Measurements from ENCODE around the gene SIM2.

Gene SIM2

GRCh38 chr21:36773995-36774394 is 75.1 kb downstream of the SIM2 start:
- ChIA-PET CTCF (interaction anchor here (0.6 to 2.2 kb wide), 4 partner anchors 11 to 166 kb away, joined by 3 to 8 read pairs (median 4); no protein-coding TSS in a partner anchor), POLR2A (no interaction called here)
- TF ChIP-seq, protein P1, sequence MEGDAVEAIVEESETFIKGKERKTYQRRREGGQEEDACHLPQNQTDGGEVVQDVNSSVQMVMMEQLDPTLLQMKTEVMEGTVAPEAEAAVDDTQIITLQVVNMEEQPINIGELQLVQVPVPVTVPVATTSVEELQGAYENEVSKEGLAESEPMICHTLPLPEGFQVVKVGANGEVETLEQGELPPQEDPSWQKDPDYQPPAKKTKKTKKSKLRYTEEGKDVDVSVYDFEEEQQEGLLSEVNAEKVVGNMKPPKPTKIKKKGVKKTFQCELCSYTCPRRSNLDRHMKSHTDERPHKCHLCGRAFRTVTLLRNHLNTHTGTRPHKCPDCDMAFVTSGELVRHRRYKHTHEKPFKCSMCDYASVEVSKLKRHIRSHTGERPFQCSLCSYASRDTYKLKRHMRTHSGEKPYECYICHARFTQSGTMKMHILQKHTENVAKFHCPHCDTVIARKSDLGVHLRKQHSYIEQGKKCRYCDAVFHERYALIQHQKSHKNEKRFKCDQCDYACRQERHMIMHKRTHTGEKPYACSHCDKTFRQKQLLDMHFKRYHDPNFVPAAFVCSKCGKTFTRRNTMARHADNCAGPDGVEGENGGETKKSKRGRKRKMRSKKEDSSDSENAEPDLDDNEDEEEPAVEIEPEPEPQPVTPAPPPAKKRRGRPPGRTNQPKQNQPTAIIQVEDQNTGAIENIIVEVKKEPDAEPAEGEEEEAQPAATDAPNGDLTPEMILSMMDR (IDR thresholded peaks at IDR 0.05; ENCODE audit: insufficient read depth, low read length, missing control alignments), result no peak
- DNase-seq (ENCODE audit: low read depth, low spot score), result no peak
- H3K4me3 ChIP-seq (ENCODE audit: low read depth, low read length), result no peak overlapping the region

GRCh38 chr21:36776981-36777617 is 78.2 kb downstream of the SIM2 start:
- TF ChIP-seq, protein P1 (IDR thresholded peaks at IDR 0.05; ENCODE audit: insufficient read depth, low read length, missing control alignments), result no peak
- H3K4me3 ChIP-seq (ENCODE audit: low read depth, low read length), result no peak overlapping the region
- ChIA-PET CTCF (no interaction called here), POLR2A (no interaction called here)
- no peak for DNase-seq (ENCODE audit: low read depth, low spot score)

- H3K4me3 ChIP-seq (ENCODE audit: low read depth, low read length), result no peak overlapping the region
- TF ChIP-seq, protein P1 (IDR thresholded peaks at IDR 0.05; ENCODE audit: insufficient read depth, low read length, missing control alignments), result no peak
- ChIA-PET CTCF (no interaction called here), POLR2A (no interaction called here)
- no peak for DNase-seq (ENCODE audit: low read depth, low spot score)
Measured at GRCh38 chr21:36780861-36781260, 81.9 kb downstream of the SIM2 start.

- TF ChIP-seq, protein P1 (IDR thresholded peaks at IDR 0.05; ENCODE audit: insufficient read depth, low read length, missing control alignments), result no peak
- peak; percentile 57 for DNase-seq (ENCODE audit: low read depth, low spot score)
- H3K4me3 ChIP-seq (ENCODE audit: low read depth, low read length), result no peak overlapping the region
- ChIA-PET CTCF (interaction anchor here (1.2 kb wide), 1 partner anchor 25 kb away, joined by 3 read pairs; no protein-coding TSS in a partner anchor), POLR2A (no interaction called here)
Measured at GRCh38 chr21:36783612-36784374, 84.9 kb downstream of the SIM2 start.

GRCh38 chr21:36784947-36785346 is 86.0 kb downstream of the SIM2 start:
- no peak for DNase-seq (ENCODE audit: low read depth, low spot score)
- no peak overlapping the region for H3K4me3 ChIP-seq (ENCODE audit: low read depth, low read length)
- POLR2A ChIA-PET, result no interaction called here
- TF ChIP-seq, protein P1 (IDR thresholded peaks at IDR 0.05; ENCODE audit: insufficient read depth, low read length, missing control alignments), result no peak
- CTCF ChIA-PET, result no interaction called here

GRCh38 chr21:36785615-36786014 is 86.7 kb downstream of the SIM2 start:
- CTCF ChIA-PET, result interaction anchor here (1.4 kb wide), 1 partner anchor 10 kb away, joined by 3 read pairs; no protein-coding TSS in a partner anchor
- no peak overlapping the region for H3K4me3 ChIP-seq (ENCODE audit: low read depth, low read length)
- POLR2A ChIA-PET, result no interaction called here
- TF ChIP-seq, protein P1 (IDR thresholded peaks at IDR 0.05; ENCODE audit: insufficient read depth, low read length, missing control alignments), result no peak
- no peak for DNase-seq (ENCODE audit: low read depth, low spot score)
